LNCaP clone FGC (cell line): Measurements from ENCODE around the gene APAF1.
A peak's percentile ranks its signal among the peaks of the same experiment; 100 is the strongest.

ENCODE experiments used
- DNase-seq: peaks from one replicate; pipeline ENCODE4 v3.0.0-alpha.2; 2011; ENCODE audit warnings: low read depth
- H3K4me3 ChIP-seq: 2 replicates; pipeline ENCODE4 v1.5.1; 2011; ENCODE audit warnings: mild to moderate bottlenecking, low read depth, low read length, control low read depth
- TF ChIP-seq, protein P1 (sequence below): IDR thresholded peaks from 2 replicates; pipeline ENCODE4 v1.5.1; 2012; ENCODE audit warnings: mild to moderate bottlenecking; ENCODE audit not compliant: control insufficient read depth, insufficient read depth; ENCODE audit errors: extremely low read depth

APAF1 gene

DNA sequence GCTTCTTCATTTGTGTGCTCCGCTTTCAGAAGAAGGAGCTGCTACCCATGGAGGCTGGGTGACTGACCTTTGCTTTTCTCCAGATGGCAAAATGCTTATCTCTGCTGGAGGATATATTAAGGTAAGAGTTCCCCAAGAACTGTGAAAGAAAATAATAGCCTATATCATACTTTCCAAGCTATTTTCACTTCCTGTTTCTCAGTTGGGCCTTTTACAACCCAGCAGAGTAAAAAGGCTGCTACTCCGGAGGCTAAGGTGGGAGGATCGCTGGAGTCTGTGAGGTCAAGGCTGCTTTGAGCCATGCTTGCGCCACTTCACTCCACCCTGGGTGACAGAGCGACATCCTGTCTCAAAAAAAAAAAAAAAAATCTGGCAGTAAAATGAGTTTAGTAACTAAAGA is 82.1 kb downstream of the APAF1 start:
- H3K4me3 ChIP-seq: no peak overlapping the region
- no peak for DNase-seq
- TF ChIP-seq, protein P1, sequence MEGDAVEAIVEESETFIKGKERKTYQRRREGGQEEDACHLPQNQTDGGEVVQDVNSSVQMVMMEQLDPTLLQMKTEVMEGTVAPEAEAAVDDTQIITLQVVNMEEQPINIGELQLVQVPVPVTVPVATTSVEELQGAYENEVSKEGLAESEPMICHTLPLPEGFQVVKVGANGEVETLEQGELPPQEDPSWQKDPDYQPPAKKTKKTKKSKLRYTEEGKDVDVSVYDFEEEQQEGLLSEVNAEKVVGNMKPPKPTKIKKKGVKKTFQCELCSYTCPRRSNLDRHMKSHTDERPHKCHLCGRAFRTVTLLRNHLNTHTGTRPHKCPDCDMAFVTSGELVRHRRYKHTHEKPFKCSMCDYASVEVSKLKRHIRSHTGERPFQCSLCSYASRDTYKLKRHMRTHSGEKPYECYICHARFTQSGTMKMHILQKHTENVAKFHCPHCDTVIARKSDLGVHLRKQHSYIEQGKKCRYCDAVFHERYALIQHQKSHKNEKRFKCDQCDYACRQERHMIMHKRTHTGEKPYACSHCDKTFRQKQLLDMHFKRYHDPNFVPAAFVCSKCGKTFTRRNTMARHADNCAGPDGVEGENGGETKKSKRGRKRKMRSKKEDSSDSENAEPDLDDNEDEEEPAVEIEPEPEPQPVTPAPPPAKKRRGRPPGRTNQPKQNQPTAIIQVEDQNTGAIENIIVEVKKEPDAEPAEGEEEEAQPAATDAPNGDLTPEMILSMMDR: no peak

DNA sequence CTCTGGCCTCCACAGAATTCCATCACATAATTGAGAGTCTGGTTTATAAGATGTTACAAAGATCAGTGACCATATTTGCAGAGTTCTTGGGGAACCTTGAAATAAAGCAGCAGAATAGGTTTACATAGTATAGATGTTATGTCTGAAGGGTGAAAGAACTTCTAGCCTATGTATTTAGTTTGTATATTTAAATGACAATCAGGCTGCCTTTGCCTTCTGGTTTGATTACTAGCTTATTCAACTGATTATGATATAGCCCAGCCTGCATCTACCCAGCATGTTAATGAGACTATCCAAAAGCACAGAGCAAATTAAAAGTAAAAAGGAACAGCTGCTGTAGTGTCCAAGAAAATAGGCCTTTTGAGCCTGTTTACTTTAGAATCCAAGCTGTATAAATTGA is 85.3 kb downstream of the APAF1 start:
- no peak overlapping the region for H3K4me3 ChIP-seq
- TF ChIP-seq, protein P1: no peak
- DNase-seq: no peak

DNA sequence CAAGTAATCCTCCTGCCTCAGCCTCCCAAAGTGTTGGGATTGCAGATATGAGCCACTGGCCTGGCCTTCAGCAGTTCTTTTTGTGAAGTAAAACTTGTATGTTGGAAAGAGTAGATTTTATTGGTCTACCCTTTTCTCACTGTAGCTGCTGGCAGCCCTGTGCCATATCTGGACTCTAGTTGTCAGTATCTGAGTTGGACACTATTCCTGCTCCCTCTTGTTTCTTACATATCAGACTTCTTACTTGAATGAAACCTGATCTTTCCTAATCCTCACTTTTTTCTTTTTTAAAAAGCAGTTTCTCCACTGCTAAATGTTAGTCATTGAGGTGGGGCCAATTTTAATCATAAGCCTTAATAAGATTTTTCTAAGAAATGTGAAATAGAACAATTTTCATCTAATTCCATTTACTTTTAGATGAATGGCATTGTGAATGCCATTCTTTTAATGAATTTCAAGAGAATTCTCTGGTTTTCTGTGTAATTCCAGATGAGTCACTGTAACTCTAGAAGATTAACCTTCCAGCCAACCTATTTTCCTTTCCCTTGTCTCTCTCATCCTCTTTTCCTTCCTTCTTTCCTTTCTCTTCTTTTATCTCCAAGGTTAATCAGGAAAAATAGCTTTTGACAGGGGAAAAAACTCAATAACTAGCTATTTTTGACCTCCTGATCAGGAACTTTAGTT is 88.7 kb downstream of the APAF1 start:
- TF ChIP-seq, protein P1: no peak
- DNase-seq: no peak
- H3K4me3 ChIP-seq: no peak overlapping the region

DNA sequence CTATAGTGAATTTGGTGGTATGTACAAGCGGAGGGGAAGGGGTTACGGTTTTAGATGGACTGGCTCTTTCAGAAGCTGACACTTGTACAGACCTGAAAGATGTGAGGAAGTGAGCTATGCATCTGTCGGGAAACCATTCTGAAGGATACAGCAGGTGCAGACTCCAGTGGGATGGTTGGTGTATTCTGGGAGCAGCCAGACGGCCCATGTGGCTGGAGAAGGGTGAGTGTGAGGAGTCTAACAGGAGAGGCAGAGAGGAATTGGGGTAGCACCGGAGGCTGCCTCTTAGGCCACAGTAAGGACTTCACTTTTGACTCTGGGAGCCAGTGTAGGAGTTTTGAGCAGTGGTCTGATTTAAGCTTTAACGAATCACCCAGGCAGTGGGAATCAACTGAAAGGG is 90.7 kb downstream of the APAF1 start:
- no peak for DNase-seq
- H3K4me3 ChIP-seq: no peak overlapping the region
- TF ChIP-seq, protein P1: no peak

DNA sequence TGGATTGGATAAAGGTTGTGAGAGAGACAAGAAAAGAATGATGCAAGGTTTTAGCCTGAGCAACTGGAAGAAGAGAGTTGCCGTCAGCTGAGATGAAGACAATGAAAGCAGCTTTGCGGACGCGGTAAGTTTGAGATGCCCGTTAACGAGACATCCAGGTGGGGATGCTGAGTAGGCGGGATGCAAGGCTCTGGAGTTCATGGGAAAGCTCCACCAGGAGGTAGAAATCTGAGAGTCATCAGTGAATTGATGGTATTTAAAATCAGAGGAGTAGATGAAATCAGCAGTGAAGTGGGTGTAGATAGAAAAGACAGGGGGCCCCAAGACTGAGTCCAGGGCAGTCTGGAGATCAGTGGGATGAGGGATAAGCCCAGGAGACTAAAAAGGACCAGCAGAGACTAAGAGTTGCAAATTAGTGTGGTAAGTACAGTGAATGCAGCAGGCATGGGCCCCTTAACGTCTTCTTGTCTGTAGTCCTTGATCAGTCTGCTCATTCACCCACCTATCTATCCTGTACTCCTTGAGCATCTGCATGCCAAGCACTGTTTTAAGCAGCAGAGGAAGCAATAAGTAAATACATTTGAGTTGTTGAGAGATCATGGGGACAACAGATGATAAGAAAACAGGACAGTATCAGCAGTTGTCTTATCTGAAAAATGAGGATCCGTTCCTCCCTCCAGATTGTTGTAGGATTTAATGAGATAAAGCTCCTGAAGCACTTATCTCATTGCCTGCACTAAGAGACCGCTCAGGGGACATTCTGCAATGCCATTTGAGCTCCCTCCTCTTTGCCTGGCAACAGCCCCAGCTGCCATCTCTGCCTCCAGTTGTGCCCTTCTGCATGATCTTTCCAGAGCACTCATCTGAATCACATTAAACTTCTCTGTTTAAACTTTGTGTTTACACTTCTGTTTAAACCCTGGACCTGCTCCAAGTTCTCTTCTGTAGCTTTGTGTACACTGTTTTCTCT is 91.5 kb downstream of the APAF1 start:
- peak; percentile 87 for DNase-seq
- H3K4me3 ChIP-seq: no peak overlapping the region
- TF ChIP-seq, protein P1: no peak

DNA sequence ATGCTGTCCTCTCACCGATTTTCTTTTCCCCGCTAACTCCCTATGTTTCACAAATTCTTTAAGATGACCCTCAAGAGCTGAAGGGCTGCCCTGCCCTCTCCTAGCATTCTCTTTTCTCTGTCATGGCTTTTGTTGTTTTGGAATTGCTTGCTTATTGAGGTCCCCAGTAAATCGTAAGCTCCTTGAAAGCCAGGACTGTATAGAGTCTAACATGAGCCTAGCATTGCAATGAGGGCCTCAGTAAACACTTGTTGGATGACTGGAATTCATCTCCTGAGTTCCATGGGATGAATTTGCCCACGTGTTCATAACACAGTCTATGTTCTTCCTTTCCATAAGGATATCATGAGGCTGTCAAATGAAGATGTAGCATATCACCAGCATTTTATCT is 92.2 kb downstream of the APAF1 start:
- DNase-seq: no peak
- H3K4me3 ChIP-seq: no peak overlapping the region
- TF ChIP-seq, protein P1: no peak
